IMR-90 (cell line): ENCODE data around the gene XAB2.

Experiments used
- CTCF ChIP-seq: conservative IDR thresholded peaks from 2 replicates; pipeline ENCODE4 v1.5.1; 2012; ENCODE audit warnings: mild to moderate bottlenecking, low read depth, low read length, improper control_type of control experiment
- POLR2A ChIP-seq: IDR thresholded peaks from 2 replicates; pipeline ENCODE4 v1.6.1; 2012; ENCODE audit warnings: mild to moderate bottlenecking, low read depth, low read length

GRCh38 chr19:7625763-7626372, 3.5 kb downstream of the XAB2 start:
- TF ChIP-seq POLR2A (no peak), CTCF (no peak)
